ENCODE results near the gene SCCPDH.

The SCCPDH gene

GRCh38 chr1:246753670-246754535 is 29.7 kb downstream of the SCCPDH start:
- DNase-seq = peak; percentile 54

GRCh38 chr1:246755419-246755818 is 31.2 kb downstream of the SCCPDH start:
- no peak for DNase-seq

GRCh38 chr1:246760422-246761347 is 36.5 kb downstream of the SCCPDH start:
- no peak for DNase-seq

GRCh38 chr1:246761396-246761795 is 37.2 kb downstream of the SCCPDH start:
- DNase-seq = no peak

- no peak for DNase-seq
Measured at GRCh38 chr1:246765521-246765920, 41.3 kb downstream of the SCCPDH start.

GRCh38 chr1:246768403-246769020 is 44.3 kb downstream of the SCCPDH start:
- DNase-seq = no peak

- DNase-seq = no peak
Measured at GRCh38 chr1:246769306-246769705, 45.1 kb downstream of the SCCPDH start.

- DNase-seq = no peak
Measured at GRCh38 chr1:246771366-246771765, 47.2 kb downstream of the SCCPDH start.

GRCh38 chr1:246772686-246773085 is 48.5 kb downstream of the SCCPDH start:
- no peak for DNase-seq

- DNase-seq = no peak
Measured at GRCh38 chr1:246773213-246773641, 49.0 kb downstream of the SCCPDH start.

GRCh38 chr1:246775531-246776385 is 51.5 kb downstream of the SCCPDH start:
- no peak for DNase-seq

- DNase-seq = no peak
Measured at GRCh38 chr1:246776923-246777322, 52.7 kb downstream of the SCCPDH start.

GRCh38 chr1:246778663-246779062 is 54.5 kb downstream of the SCCPDH start:
- no peak for DNase-seq

GRCh38 chr1:246779561-246780175 is 55.5 kb downstream of the SCCPDH start:
- no peak for DNase-seq

GRCh38 chr1:246780264-246780663 is 56.1 kb downstream of the SCCPDH start:
- DNase-seq = no peak

- DNase-seq = no peak
Measured at GRCh38 chr1:246781212-246781611, 57.0 kb downstream of the SCCPDH start.

- no peak for DNase-seq
Measured at GRCh38 chr1:246782120-246782900, 58.1 kb downstream of the SCCPDH start.

GRCh38 chr1:246784621-246785493 is 60.6 kb downstream of the SCCPDH start:
- no peak for DNase-seq

GRCh38 chr1:246785494-246786111 is 61.4 kb downstream of the SCCPDH start:
- DNase-seq = no peak
